ENCODE measurements around the gene UBTF.

- TF ChIP-seq ELF4 (CRISPR knock-in tag; IDR thresholded peaks at IDR 0.05), result no peak
- TF ChIP-seq ZNF282 (CRISPR knock-in tag; IDR thresholded peaks at IDR 0.05), result no peak
- no peak for TF ChIP-seq CTCF (IDR thresholded peaks at IDR 0.05 in 2 of 3, conservative IDR thresholded peaks at IDR 0.05 in 1 of 3; ENCODE audit: insufficient read depth in 2 of 3, low read depth in 1 of 3, low read length in 3 of 3)
- TF ChIP-seq CCAR2 (IDR thresholded peaks at IDR 0.05; ENCODE audit: low read depth, low read length), result no peak
- TF ChIP-seq FOSL1 (tag; conservative IDR thresholded peaks at IDR 0.05), result peak; percentile 98
- TF ChIP-seq ZNF586 (CRISPR knock-in tag; conservative IDR thresholded peaks at IDR 0.05), result no peak
- TF ChIP-seq SMAD4 (CRISPR knock-in tag; conservative IDR thresholded peaks at IDR 0.05), result no peak; the same call in none of the 2 replicates
These were observed 59.8 kb downstream of the UBTF start for GRCh38 chr17:44159519-44160210.

Measured in K562 (cell line).